A549 (cell line): ENCODE measurements around the gene C2. TPM values are rescaled to one million over a fixed set of nuclear protein-coding genes. Genes with fewer than 3 reads are reported as not detected.

Experiments used
- ATAC-seq, 2 experiments: fragments of 200-7000 bp in 1 of 2; fragments of >200 bp in 1 of 2; cut with Nextera tagmentation in 1 of 2; cut with Tn5 transposase in 1 of 2; 3 replicates each; pipeline versions ENCODE4 v1.8.0 to v1.9.1; 2018 to 2020; ENCODE audit warnings: mild to moderate bottlenecking in 1 of 2, moderate library complexity in 1 of 2
- CTCF ChIA-PET: fragments of 300-600 bp; sonication (Branson Sonifier 250); formaldehyde crosslinking; extraction: SDS; loops from one replicate; lab custom pipeline; 2021; ENCODE audit warnings: antibody characterized with exemption, inconsistent platforms; lab: Yijun Ruan, JAX
- POLR2A ChIA-PET: fragments of 350-600 bp; formaldehyde crosslinking; extraction: SDS; loops from one replicate; lab custom pipeline; 2021; ENCODE audit warnings: antibody characterized with exemption, inconsistent platforms; lab: Yijun Ruan, JAX
- DNase-seq, 2 experiments: peaks; one replicate each; pipeline versions ENCODE4 v3.0.0 to v3.0.0-alpha.2; 2011 to 2016; ENCODE audit warnings: low read depth in 1 of 2, low spot score in 1 of 2
- FAIRE-seq: peaks from 2 replicates; lab custom pipeline; 2011; peaks lifted over from hg19 to GRCh38; lab: Jason Lieb, UNC
- H3K27ac ChIP-seq, 2 experiments: fragments of >200 bp; sonication (Bioruptor Twin); formaldehyde crosslinking; 3 replicates each; pipeline ENCODE4 v1.5.1; 2016 to 2017
- H3K4me1 ChIP-seq: fragments of >200 bp; sonication (Bioruptor Twin); formaldehyde crosslinking; 3 replicates; pipeline ENCODE4 v1.6.1; 2016
- H3K4me2 ChIP-seq: fragments of >200 bp; sonication (Bioruptor Twin); formaldehyde crosslinking; 3 replicates; pipeline ENCODE4 v1.6.1; 2016
- H3K4me3 ChIP-seq: fragments of >200 bp; sonication (Bioruptor Twin); formaldehyde crosslinking; 3 replicates; pipeline ENCODE4 v1.5.1; 2016
- H3K9me3 ChIP-seq: fragments of >200 bp; sonication (Bioruptor Twin); formaldehyde crosslinking; 3 replicates; pipeline ENCODE4 v1.6.1; 2016
- BHLHE40 ChIP-seq: IDR thresholded peaks from 2 replicates; pipeline ENCODE4 v1.6.1; 2012; ENCODE audit warnings: low read depth, low read length, inconsistent platforms
- CBX2 ChIP-seq: fragments of 200-600 bp; sonication (generic); IDR thresholded peaks from 2 replicates; pipeline ENCODE4 v1.6.1; 2016; ENCODE audit warnings: low read depth, mild to moderate bottlenecking, borderline replicate concordance
- CEBPB ChIP-seq, 2 experiments: fragments of >200 bp in 1 of 2; sonication (Bioruptor Twin) in 1 of 2; formaldehyde crosslinking in 1 of 2; IDR thresholded peaks; 2 replicates each; pipeline ENCODE4 v1.6.1; 2012 to 2016
- EHMT2 ChIP-seq: fragments of 200-600 bp; sonication (generic); IDR thresholded peaks from 2 replicates; pipeline ENCODE4 v1.6.1; 2016; ENCODE audit warnings: antibody characterized with exemption, low read depth, mild to moderate bottlenecking, moderate library complexity
- EP300 ChIP-seq, 2 experiments: fragments of >200 bp; sonication (Bioruptor Twin); formaldehyde crosslinking; IDR thresholded peaks; 2 replicates in 1 of 2; 3 replicates in 1 of 2; pipeline ENCODE4 v1.6.1; 2016 to 2017
- ESRRA ChIP-seq: fragments of 150-350 bp; IDR thresholded peaks from 2 replicates; pipeline ENCODE4 v1.6.1; 2014; ENCODE audit warnings: mild to moderate bottlenecking, low read length, borderline replicate concordance
- FOSL2 ChIP-seq, 2 experiments: fragments of 450-650 bp in 1 of 2; fragments of >200 bp in 1 of 2; sonication (Bioruptor Twin) in 1 of 2; formaldehyde crosslinking; IDR thresholded peaks; 2 replicates each; pipeline versions ENCODE4 v1.5.0 to v1.6.1; 2016 to 2020; ENCODE audit warnings: mild to moderate bottlenecking in 1 of 2, moderate library complexity in 1 of 2
- GATA3 ChIP-seq: IDR thresholded peaks from 2 replicates; pipeline ENCODE4 v1.6.1; 2012; ENCODE audit warnings: borderline replicate concordance
- HDAC2 ChIP-seq: fragments of 200-600 bp; sonication (generic); IDR thresholded peaks from 2 replicates; pipeline ENCODE4 v1.6.1; 2016
- HEYL ChIP-seq: fragments of 250-450 bp; sonication (Bioruptor Pico); IDR thresholded peaks from 2 replicates; pipeline ENCODE4 v1.8.0; 2021; ENCODE audit warnings: mild to moderate bottlenecking, moderate library complexity
- HOXA7 ChIP-seq: fragments of 250-450 bp; sonication (Bioruptor Pico); IDR thresholded peaks from 2 replicates; pipeline ENCODE4 v1.5.0; 2020; ENCODE audit warnings: mild to moderate bottlenecking, moderate library complexity
- HOXB5 ChIP-seq: fragments of 250-450 bp; sonication (Bioruptor Pico); IDR thresholded peaks from 2 replicates; pipeline ENCODE4 v1.5.0; 2020; ENCODE audit warnings: mild to moderate bottlenecking, moderate library complexity
- KDM1A ChIP-seq: fragments of 200-600 bp; sonication (generic); IDR thresholded peaks from 2 replicates; pipeline ENCODE4 v1.6.1; 2016; ENCODE audit warnings: low read depth, mild to moderate bottlenecking
- POLR2AphosphoS2 ChIP-seq: conservative IDR thresholded peaks from 2 replicates; pipeline ENCODE4 v1.6.1; 2012; ENCODE audit warnings: low read length, improper control_type of control experiment, inconsistent platforms
- RAD21 ChIP-seq, 2 experiments: fragments of >200 bp in 1 of 2; sonication (Bioruptor Twin) in 1 of 2; formaldehyde crosslinking in 1 of 2; IDR thresholded peaks in 1 of 2; conservative IDR thresholded peaks in 1 of 2; 2 replicates in 1 of 2; 3 replicates in 1 of 2; pipeline ENCODE4 v1.6.1; 2012 to 2018; ENCODE audit warnings: inconsistent platforms in 1 of 2
- RFX5 ChIP-seq: fragments of 450-650 bp; IDR thresholded peaks from 2 replicates; pipeline ENCODE4 v1.7.1; 2014; ENCODE audit warnings: antibody characterized with exemption, mild to moderate bottlenecking, moderate library complexity
- ZNF302 ChIP-seq: fragments of 250-450 bp; sonication (Bioruptor Pico); IDR thresholded peaks from 2 replicates; pipeline ENCODE4 v1.9.0; 2021; ENCODE audit warnings: inconsistent platforms, mild to moderate bottlenecking, moderate library complexity
- ZSCAN20 ChIP-seq: fragments of 250-450 bp; sonication (Bioruptor Pico); IDR thresholded peaks from 2 replicates; pipeline ENCODE4 v1.8.0; 2022; ENCODE audit warnings: mild to moderate bottlenecking, moderate library complexity
- WGBS: methylation state at CpG from one replicate; pipeline ENCODE4 v1.1.6; 2017; ENCODE audit errors: missing lambda C conversion rate; 5-methylcytosine and 5-hydroxymethylcytosine counted together
- polyA plus RNA-seq, 4 experiments: library from polyadenylated mRNA; depleted of rRNA in 3 of 4; stranded (reverse); fragments of >200 nt; fragmentation: RNase III in 1 of 4; extraction: RNeasy Plus Mini Kit Qiagen cat#74134 plus additional on column Dnase treatment in 1 of 4; gene quantifications; 2 replicates in 3 of 4; 3 replicates in 1 of 4; pipeline ENCODE4 v1.2.3, GENCODE V29; 2011 to 2017
- TF ChIP-seq, protein P1 (sequence below): fragments of 250-450 bp; sonication (Bioruptor Pico); IDR thresholded peaks from 2 replicates; pipeline ENCODE4 v1.5.0; 2020; ENCODE audit warnings: low read depth, mild to moderate bottlenecking, moderate library complexity
- TF ChIP-seq, protein P2 (sequence below): IDR thresholded peaks from 2 replicates; pipeline ENCODE4 v1.6.1; 2012
- TF ChIP-seq, protein P3 (sequence below): fragments of >200 bp; sonication (Bioruptor Twin); formaldehyde crosslinking; IDR thresholded peaks from 3 replicates; pipeline ENCODE4 v1.5.1; 2016
- TF ChIP-seq, protein P4 (sequence below): fragments of >200 bp; sonication (Bioruptor Twin); formaldehyde crosslinking; IDR thresholded peaks from 3 replicates; pipeline ENCODE4 v1.6.1; 2016
- TF ChIP-seq, protein P5 (sequence below): fragments of 450-650 bp; IDR thresholded peaks from 2 replicates; pipeline ENCODE4 v1.6.1; 2014; ENCODE audit warnings: antibody characterized with exemption

Gene C2
- polyA plus RNA-seq, 2 of the 4 experiments (the other 2 are of a cell fraction), result 0.22 to 0.87 TPM

DNA sequence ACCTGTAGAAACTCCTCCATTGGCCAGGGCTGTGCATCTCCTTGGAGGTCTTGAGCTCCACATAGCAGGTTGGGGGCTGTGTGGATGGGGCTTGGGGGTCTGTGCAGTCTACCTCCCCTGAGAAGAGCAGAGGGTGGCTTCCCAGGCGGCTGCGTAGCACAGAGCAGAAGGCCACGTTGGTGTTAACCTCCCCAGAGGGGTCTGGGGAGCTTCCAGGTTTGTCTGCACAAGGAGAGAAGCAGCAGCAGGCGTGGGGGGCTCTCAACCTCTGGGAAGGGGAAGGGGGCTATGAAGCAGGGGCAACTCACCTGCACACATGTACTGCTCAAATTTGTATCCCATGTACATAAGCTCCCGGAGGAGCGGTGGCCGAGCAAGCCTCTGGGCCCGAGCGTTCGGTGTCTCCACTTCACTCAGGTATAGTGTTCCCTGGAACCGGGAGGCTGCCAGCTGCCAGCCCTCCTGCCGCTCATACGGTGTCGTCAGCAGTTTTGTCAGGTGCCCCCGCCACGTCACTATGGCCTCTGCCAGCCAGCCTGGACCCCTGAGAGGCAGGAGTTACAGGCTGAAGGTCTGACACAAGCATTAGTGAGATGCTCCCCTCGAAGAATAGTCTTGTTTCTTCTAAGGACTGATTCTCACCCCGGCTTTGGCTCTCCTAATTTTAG lies 43.2 kb downstream of the C2 start (continued):
- TF ChIP-seq HOXA7 (no peak), HDAC2 (no peak)
- TF ChIP-seq, protein P1, sequence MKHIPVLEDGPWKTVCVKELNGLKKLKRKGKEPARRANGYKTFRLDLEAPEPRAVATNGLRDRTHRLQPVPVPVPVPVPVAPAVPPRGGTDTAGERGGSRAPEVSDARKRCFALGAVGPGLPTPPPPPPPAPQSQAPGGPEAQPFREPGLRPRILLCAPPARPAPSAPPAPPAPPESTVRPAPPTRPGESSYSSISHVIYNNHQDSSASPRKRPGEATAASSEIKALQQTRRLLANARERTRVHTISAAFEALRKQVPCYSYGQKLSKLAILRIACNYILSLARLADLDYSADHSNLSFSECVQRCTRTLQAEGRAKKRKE (CRISPR knock-in tag), result no peak

DNA sequence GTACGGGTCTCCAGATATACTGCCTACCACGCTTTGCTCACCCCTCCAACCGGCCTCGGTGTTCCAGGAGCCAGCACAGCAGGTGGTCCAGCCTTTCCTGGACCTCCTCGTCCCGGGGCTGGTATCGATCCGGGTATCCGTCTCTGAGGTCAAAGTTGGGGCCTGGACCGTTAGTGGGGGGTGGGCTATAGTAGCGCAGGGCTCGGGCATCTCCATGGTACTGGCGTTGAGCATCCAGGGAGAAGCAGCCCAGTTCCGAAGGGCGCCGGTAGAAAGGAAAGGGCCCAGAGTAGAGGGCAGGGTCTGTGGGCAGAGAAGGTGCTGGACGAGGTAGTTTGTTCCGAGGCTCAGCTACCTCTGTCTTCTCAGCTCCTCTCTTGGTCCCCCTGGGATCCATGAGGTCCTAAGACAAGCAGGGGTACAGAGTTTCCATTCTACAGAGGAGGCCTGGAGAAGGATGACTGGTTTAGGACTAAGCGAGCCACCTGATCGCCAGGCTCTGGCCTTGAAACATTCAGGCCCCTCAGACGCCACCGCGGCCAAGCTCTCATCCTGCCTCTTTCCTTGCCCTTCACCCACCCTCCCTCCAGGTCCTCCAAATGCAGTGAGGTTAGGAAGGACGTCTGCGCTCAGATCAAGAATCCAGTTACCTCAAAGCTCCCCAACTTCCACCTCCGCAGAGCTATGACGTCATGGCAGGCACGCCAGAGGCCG lies 43.9 kb downstream of the C2 start:
- Histone ChIP-seq H3K4me3 (peak overlapping the region; percentile 72), H3K27ac (peak overlapping the region; percentile 89 to 93), H3K4me2 (peak overlapping the region; percentile 96), H3K4me1 (peaks cover 17% of the 10 kb centered on the region; the same call in 1 of the 3 replicates), H3K9me3 (no peaks in the 10 kb centered on the region)
- ATAC-seq (peak; percentile 30 to 40), FAIRE-seq (no peak), DNase-seq (no peak)
- TF ChIP-seq FOSL2 (IDR thresholded peaks at IDR 0.05) (no peak), FOSL2 (CRISPR knock-in tag; IDR thresholded peaks at IDR 0.05) (no peak), GATA3 (0 out of 2 replicates have a peak, but pooled peaks have one; percentile 27)
- TF ChIP-seq, protein P2, sequence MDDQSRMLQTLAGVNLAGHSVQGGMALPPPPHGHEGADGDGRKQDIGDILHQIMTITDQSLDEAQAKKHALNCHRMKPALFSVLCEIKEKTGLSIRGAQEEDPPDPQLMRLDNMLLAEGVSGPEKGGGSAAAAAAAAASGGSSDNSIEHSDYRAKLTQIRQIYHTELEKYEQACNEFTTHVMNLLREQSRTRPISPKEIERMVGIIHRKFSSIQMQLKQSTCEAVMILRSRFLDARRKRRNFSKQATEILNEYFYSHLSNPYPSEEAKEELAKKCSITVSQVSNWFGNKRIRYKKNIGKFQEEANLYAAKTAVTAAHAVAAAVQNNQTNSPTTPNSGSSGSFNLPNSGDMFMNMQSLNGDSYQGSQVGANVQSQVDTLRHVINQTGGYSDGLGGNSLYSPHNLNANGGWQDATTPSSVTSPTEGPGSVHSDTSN, result no peak
- WGBS, result 8% methylated on average over 13 of the region's 29 CpGs
- POLR2A ChIA-PET, result interaction anchor here (1.1 to 1.8 kb wide), 3 partner anchors 13 to 136 kb away, joined by 6 to 13 read pairs (median 9); partner anchors contain the start of genes NELFE and SKIC2
- CTCF ChIA-PET, result interaction anchor here (0.5 to 2.1 kb wide), 5 partner anchors 12 to 124 kb away, joined by 3 to 10 read pairs (median 6); partner anchors contain the start of gene SKIC2

DNA sequence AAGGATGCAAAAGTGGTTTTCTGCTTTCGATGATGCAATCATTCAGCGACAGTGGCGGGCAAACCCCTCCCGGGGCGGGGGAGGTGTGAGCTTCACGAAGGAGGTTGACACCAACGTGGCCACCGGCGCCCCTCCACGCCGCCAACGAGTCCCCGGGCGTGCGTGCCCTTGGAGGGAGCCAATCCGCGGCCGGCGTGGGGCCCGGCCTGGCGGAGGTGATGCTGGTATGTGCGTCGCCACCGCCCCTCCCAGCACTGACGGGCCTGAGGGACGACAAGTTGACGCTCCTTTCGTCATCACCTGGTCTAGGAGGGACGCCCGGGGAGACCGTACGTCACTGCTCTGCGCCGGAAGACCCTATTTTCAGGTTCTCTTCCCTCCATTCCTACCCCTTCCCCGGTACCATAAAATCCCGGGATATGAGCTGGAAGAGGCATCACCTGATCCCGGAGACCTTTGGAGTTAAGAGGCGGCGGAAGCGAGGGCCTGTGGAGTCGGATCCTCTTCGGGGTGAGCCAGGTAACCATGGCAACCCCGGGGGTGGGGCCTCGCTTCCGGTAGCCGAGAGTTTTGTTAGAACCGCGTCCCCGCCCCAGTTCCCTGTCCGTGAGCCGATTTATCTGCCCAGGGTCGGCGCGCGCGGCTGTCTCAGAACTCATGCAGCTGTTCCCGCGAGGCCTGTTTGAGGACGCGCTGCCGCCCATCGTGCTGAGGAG lies 44.6 kb downstream of the C2 start, which contains the start of gene DXO:
DXO (minus strand) TSS at position 146 of the 716 bp plus-strand sequence. CDS start 463 bp downstream, outside the sequence.
- DNase-seq (peak; percentile 95 to 98), ATAC-seq (peak; percentile 91 to 94), FAIRE-seq (no peak)
- peaks cover 17% of the 10 kb centered on the region; the same call in 1 of the 3 replicates for H3K4me1 ChIP-seq
- peak within 1 kb of the TSS; percentile 89 to 93 for H3K27ac ChIP-seq
- WGBS, result 2% methylated on average over 13 of the region's 62 CpGs
- ChIA-PET POLR2A (interaction anchor here (0.5 to 1.8 kb wide), 4 partner anchors 14 to 156 kb away, joined by 3 to 13 read pairs (median 8); partner anchors contain the start of genes ATF6B, NELFE and SKIC2), CTCF (interaction anchor here (0.5 to 1.6 kb wide), 4 partner anchors 13 to 124 kb away, joined by 3 to 10 read pairs (median 4); partner anchors contain the start of gene SKIC2)
- H3K9me3 ChIP-seq, result no peaks in the 10 kb centered on the region
- peak within 1 kb of the TSS; percentile 96 for H3K4me2 ChIP-seq
- H3K4me3 ChIP-seq, result peak within 1 kb of the TSS; percentile 72
- TF ChIP-seq CEBPB (IDR thresholded peaks at IDR 0.05), result peak; percentile 31 to 82; a peak in 2 of 4 replicates
- TF ChIP-seq ZSCAN20 (CRISPR knock-in tag), result no peak
- TF ChIP-seq RAD21 (conservative IDR thresholded peaks at IDR 0.05 in 1 of 2, IDR thresholded peaks at IDR 0.05 in 1 of 2), result no peak
- no peak for TF ChIP-seq POLR2AphosphoS2
- TF ChIP-seq, protein P3, sequence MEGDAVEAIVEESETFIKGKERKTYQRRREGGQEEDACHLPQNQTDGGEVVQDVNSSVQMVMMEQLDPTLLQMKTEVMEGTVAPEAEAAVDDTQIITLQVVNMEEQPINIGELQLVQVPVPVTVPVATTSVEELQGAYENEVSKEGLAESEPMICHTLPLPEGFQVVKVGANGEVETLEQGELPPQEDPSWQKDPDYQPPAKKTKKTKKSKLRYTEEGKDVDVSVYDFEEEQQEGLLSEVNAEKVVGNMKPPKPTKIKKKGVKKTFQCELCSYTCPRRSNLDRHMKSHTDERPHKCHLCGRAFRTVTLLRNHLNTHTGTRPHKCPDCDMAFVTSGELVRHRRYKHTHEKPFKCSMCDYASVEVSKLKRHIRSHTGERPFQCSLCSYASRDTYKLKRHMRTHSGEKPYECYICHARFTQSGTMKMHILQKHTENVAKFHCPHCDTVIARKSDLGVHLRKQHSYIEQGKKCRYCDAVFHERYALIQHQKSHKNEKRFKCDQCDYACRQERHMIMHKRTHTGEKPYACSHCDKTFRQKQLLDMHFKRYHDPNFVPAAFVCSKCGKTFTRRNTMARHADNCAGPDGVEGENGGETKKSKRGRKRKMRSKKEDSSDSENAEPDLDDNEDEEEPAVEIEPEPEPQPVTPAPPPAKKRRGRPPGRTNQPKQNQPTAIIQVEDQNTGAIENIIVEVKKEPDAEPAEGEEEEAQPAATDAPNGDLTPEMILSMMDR, result no peak
- no peak for TF ChIP-seq EP300 (IDR thresholded peaks at IDR 0.05)
- TF ChIP-seq, protein P4, sequence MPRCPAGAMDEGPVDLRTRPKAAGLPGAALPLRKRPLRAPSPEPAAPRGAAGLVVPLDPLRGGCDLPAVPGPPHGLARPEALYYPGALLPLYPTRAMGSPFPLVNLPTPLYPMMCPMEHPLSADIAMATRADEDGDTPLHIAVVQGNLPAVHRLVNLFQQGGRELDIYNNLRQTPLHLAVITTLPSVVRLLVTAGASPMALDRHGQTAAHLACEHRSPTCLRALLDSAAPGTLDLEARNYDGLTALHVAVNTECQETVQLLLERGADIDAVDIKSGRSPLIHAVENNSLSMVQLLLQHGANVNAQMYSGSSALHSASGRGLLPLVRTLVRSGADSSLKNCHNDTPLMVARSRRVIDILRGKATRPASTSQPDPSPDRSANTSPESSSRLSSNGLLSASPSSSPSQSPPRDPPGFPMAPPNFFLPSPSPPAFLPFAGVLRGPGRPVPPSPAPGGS, result no peak
- TF ChIP-seq RFX5, result peak; percentile 44; the same call in 1 of the 2 replicates
- no peak for TF ChIP-seq ZNF302 (CRISPR knock-in tag)
- TF ChIP-seq ESRRA, result no peak
- TF ChIP-seq BHLHE40, result no peak
- no peak for TF ChIP-seq HEYL (CRISPR knock-in tag)
- TF ChIP-seq HOXB5 (CRISPR knock-in tag), result no peak
- no peak for TF ChIP-seq EHMT2
- TF ChIP-seq, protein P5, sequence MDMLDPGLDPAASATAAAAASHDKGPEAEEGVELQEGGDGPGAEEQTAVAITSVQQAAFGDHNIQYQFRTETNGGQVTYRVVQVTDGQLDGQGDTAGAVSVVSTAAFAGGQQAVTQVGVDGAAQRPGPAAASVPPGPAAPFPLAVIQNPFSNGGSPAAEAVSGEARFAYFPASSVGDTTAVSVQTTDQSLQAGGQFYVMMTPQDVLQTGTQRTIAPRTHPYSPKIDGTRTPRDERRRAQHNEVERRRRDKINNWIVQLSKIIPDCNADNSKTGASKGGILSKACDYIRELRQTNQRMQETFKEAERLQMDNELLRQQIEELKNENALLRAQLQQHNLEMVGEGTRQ, result 0 out of 2 replicates have a peak, but pooled peaks have one; percentile 15
- TF ChIP-seq KDM1A, result no peak
- TF ChIP-seq, protein P2, result no peak; the same call in 1 of the 2 replicates
- no peak for TF ChIP-seq CBX2
